ENCODE results near the gene SLC12A8. TPM values are rescaled to one million over a fixed set of nuclear protein-coding genes. Genes with fewer than 3 reads are reported as not detected.

Gene SLC12A8
- total RNA-seq, 1 donor from 2014 or later = 0.20 TPM

DNA sequence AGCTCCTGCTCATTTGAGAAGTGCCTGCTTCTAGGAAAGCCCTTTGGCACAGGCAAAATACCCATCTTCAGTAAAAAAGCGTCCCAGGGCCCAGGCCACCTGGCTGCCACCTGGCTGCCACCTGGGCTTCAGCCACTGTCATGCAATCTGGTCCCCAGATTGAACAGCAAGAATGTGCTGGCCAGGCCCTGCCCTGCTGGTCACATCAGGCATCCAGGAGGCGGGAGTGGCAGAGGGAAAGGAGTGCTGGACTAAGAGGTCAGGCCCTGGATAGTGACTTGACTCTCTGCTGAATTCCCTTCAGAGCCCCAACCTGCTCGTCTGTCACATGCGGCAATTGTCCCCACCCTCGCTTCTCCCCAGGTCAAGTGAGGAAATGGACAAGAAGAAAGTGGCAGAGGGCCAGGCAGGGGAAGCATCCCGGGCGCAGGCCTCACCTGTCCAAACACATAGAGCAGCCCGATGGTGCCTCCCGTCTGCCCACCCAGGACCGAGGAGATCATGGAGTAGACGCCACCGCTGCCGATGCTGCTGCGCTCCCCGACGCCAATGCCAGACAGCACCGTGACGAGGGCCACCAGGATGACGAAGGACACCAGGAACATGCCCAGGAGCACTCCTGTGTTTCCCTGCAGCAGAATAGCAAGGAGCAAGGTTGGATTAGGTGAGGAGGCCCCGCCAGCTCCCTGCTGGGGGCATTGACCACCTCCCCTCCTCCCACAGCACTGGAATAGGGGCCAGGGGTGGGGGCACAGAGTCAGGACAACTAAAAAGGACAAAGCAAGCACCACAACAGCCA lies 25.5 kb downstream of the SLC12A8 start:
- no peak for DNase-seq (ENCODE audit: low read depth in 2 of 2)

- DNase-seq (ENCODE audit: low read depth in 2 of 2) = no peak
Measured at GRCh38 chr3:125186261-125186787, 26.2 kb downstream of the SLC12A8 start.

DNA sequence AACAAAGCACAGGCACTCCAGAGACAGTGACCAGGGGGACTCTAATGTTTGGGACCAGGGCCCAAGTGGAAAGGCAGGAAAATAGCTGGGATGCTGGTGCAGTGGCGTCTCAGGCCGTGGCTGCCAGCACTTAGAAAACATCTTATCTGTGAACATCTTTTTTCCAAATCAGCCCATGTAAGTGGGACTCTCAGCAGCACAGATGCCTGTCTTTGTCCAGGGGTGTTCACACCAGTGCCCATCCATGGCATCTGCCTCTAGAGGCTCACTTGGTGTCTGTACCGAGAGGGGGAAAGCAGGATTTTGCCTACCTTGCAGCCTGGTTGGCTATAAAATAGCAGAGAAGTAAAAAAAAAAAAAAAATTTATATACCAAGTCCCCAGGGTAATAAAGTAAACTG lies 26.7 kb downstream of the SLC12A8 start:
- DNase-seq (ENCODE audit: low read depth in 2 of 2) = no peak

DNA sequence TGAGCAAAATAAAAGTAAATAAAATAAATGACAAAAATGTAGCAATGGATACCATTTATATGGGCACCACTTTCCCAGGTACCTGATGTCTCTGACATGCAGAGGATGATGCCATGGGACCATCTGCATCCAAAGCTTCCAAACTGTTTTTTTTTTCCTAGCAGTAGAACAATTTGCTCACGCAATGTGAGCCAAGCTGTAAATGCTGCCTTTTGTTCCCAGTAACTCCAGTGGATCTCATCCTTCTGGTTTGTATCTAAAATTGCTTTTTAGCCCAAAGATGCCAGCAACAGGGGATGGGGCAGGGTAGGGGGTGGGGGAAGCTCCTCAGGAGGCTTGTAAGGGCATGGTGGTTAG lies 32.7 kb downstream of the SLC12A8 start:
- no peak for DNase-seq (ENCODE audit: low read depth in 2 of 2)

GRCh38 chr3:125179143-125179883 lies 33.2 kb downstream of the SLC12A8 start:
- no peak for DNase-seq (ENCODE audit: low read depth in 2 of 2)

DNA sequence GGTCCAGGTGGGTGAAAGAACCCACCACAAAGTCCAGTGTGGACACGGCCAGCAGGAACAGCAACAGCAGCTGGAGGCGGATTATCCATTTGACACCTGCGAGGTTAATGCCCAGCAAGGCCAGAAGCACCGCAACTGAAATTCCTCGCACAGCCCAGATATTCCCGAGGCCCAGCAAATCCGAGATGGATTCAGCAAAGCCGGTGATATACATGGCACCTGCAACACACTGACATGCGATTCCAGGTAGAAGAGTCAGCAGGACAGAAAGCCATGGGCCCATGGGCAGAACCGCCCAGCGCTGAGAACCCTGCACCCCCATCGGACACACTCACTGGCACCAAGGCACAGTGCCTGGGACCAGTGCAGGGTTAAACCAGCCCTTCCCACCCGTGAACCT lies 34.8 kb downstream of the SLC12A8 start:
- no peak for DNase-seq (ENCODE audit: low read depth in 2 of 2)

GRCh38 chr3:125175295-125176078 lies 37.1 kb downstream of the SLC12A8 start:
- DNase-seq (ENCODE audit: low read depth in 2 of 2) = peak in 1 of 2 donors; percentile 25

DNA sequence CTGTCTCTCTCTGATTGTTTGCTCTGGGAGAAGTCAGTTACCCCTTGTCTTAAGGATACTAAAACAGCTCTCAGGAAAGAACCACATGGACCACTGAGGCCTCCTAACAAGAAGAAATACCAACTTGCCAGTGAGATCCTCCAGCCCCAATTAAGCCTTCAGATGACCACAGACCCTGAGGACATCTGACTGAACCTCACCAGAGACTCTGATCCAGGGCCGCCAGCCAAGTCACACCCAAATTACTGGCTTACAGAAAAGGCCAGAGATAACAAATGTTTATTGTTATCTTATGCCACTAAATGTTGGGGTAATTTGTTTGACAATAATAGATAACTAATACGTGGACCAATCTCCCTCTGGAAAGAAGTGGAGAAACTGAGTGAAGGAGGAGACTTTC lies 40.2 kb downstream of the SLC12A8 start:
- no peak for DNase-seq (ENCODE audit: low read depth in 2 of 2)

GRCh38 chr3:125168711-125169393 lies 43.7 kb downstream of the SLC12A8 start:
- DNase-seq (ENCODE audit: low read depth in 2 of 2) = no peak

GRCh38 chr3:125166599-125167136 lies 45.9 kb downstream of the SLC12A8 start:
- DNase-seq (ENCODE audit: low read depth in 2 of 2) = no peak

GRCh38 chr3:125165948-125166553 lies 46.5 kb downstream of the SLC12A8 start:
- DNase-seq (ENCODE audit: low read depth in 2 of 2) = no peak

DNA sequence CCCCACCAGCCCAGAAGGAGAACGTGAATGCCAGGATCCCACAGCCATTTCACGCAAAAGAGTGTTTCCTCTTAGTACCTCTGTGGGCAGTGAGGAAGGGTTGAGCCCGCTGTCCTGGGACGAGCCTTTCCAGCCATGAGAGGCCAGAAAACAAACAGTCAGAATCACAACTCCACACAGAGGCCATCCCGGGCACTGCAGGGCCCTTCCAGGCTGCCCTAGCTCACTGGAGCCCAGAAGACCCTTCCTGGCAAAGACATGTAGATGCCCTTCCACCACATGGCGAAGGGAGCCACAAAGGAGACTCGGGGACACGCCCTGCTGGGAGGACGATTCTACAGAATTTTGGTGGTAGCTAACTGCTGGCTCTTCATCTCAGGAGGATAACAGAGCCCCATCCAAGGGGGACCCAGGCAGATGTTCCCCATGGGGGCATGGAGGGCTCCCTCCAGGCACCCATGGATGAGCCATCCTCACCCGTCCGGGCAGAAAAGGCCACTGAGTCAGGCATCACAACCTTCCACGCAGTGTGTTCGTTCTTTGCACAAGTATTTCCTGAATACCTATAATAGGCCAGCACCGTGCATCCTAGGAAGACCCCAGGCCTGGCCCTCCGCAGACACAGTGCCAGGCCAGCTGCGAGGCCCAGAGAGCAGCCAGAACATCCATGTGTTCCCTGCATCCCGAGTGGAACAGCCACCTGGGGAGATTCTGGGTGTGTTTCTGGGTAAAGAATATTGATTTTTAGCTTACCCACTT lies 47.2 kb downstream of the SLC12A8 start:
- DNase-seq (ENCODE audit: low read depth in 2 of 2) = peak; percentile 65 to 71

- peak; percentile 50 to 83 for DNase-seq (ENCODE audit: low read depth in 2 of 2)
Measured at GRCh38 chr3:125163739-125164601, 48.6 kb downstream of the SLC12A8 start.

GRCh38 chr3:125161607-125162219 lies 50.8 kb downstream of the SLC12A8 start:
- DNase-seq (ENCODE audit: low read depth in 2 of 2) = peak in 1 of 2 donors; percentile 53

DNA sequence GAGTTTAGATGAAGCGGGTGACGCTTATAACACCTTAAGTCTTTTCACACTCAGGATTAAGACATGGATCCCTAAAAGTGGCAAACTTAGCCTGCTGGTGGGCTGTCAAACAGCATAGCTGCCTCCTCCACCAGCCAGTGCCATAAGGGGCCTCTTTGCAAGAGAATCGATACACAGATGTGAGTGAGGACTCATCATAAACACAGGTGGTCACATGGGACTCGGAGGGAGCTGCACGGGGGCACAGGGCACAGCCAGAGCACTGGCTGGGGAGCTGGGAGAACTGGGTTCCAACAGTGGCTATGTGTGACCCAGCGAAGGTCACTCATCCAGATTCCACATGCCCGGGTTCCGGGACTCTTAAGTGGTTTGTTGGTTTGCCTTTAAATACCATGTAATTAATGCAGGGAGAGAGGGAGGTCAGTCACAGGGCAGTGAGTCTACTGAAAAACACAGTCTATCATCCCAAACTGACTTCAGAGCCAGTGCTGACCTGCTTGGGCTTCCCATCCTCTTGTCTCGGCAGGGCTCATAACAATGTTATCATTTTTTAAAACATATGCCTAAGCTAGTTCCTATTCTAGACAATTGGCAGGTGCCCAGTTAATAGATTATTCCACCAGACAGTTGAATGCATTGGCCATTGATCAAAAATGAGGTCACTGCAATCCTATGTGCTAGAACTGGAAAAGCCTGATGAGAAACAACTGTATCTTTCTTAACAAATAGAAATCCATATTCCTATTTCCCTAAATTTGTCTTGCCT lies 51.8 kb downstream of the SLC12A8 start:
- peak; percentile 30 to 48 for DNase-seq (ENCODE audit: low read depth in 2 of 2)

DNA sequence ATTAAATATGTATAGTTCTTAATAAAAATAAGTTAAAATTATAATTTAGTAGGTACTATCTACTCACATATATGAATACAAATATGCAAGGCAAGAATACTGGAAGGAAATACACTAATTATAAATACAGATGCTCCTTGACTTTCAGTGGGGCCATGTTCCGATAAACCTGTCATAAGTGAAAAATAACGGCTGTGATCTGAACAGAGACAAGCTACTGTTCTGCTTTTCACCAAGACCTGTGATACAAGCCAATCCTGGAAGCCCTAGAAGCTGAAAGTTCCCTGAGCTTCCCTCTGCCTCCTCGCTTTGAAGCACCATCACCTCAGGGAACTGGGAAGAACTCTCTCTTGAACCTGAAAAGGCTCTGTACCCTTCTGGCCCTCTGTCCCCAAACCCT lies 55.4 kb downstream of the SLC12A8 start:
- no peak for DNase-seq (ENCODE audit: low read depth in 2 of 2)

DNA sequence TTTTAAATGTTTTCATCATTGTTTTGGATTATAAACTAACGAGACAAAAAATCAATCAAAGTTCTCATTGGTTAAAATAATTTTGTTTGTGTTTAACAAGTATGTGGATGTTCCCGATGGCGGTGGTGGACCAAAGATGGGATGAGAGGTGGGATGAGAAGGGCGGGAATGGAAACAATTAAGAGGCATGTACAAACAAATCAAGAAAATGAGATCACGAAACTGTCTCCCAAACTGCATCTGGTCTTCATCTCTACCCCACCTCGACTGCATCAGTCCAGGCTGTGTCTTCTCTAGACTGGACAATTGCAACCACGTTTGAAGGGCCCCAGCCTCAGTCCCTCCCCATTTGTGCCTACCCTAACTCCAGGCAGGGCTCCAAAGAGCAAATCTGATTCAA lies 56.1 kb downstream of the SLC12A8 start:
- DNase-seq (ENCODE audit: low read depth in 2 of 2) = no peak
